Measurements from ENCODE around the gene CAPN2.

The CAPN2 gene

GRCh38 chr1:223665592-223666312 lies 46.6 kb upstream of the CAPN2 start, which contains the start of gene CAPN8:
TSS of gene CAPN8 (minus strand) at chr1:223665701. CDS start at chr1:223665646, 55 bp downstream.
- Histone ChIP-seq H3K9ac (ENCODE audit: low read length) (no peak within 1 kb of the TSS), H3K9me2 (replicated peaks; ENCODE audit: insufficient read depth, low read length) (no peaks in the 10 kb centered on the region), H3F3A (ENCODE audit: insufficient read depth) (no peaks in the 10 kb centered on the region), H3K79me2 (ENCODE audit: insufficient read depth, low read length) (no peaks in the 10 kb centered on the region), H3K4me3 (ENCODE audit: insufficient read depth, low read length, poor library complexity, severe bottlenecking) (no peak within 1 kb of the TSS), H3K36me3 (ENCODE audit: low read length) (no peaks in the 10 kb centered on the region), H3K27ac (ENCODE audit: low read depth, low read length) (no peak within 1 kb of the TSS), H2AFZ (ENCODE audit: low read depth, low read length, severe bottlenecking) (no peak within 1 kb of the TSS), H3K27me3 (ENCODE audit: low read length) (no peaks in the 10 kb centered on the region), H3K4me2 (ENCODE audit: low read depth, low read length, poor library complexity, severe bottlenecking) (no peak within 1 kb of the TSS), H4K20me1 (ENCODE audit: low read depth, low read length) (no peaks in the 10 kb centered on the region), H3K9me3 (ENCODE audit: insufficient read depth, low read length) (no peaks in the 10 kb centered on the region)
- TF ChIP-seq EZH2phosphoT487 (conservative IDR thresholded peaks at IDR 0.05; ENCODE audit: low read length) (no peak), CTCF (IDR thresholded peaks at IDR 0.05; ENCODE audit: insufficient read depth, low read length, poor library complexity, severe bottlenecking) (no peak)

GRCh38 chr1:223667484-223668182 lies 44.7 kb upstream of the CAPN2 start:
- Histone ChIP-seq H3K9me3 (ENCODE audit: insufficient read depth, low read length) (no peaks in the 10 kb centered on the region), H3K4me3 (ENCODE audit: insufficient read depth, low read length, poor library complexity, severe bottlenecking) (no peak overlapping the region), H3K9ac (ENCODE audit: low read length) (no peak overlapping the region), H3F3A (ENCODE audit: insufficient read depth) (no peaks in the 10 kb centered on the region), H3K27ac (ENCODE audit: low read depth, low read length) (no peak overlapping the region), H3K79me2 (ENCODE audit: insufficient read depth, low read length) (no peaks in the 10 kb centered on the region), H3K9me2 (replicated peaks; ENCODE audit: insufficient read depth, low read length) (no peaks in the 10 kb centered on the region), H3K4me2 (ENCODE audit: low read depth, low read length, poor library complexity, severe bottlenecking) (no peak overlapping the region), H2AFZ (ENCODE audit: low read depth, low read length, severe bottlenecking) (no peak overlapping the region), H4K20me1 (ENCODE audit: low read depth, low read length) (no peaks in the 10 kb centered on the region), H3K27me3 (ENCODE audit: low read length) (no peaks in the 10 kb centered on the region), H3K36me3 (ENCODE audit: low read length) (no peaks in the 10 kb centered on the region)
- no peak for TF ChIP-seq EZH2phosphoT487 (conservative IDR thresholded peaks at IDR 0.05; ENCODE audit: low read length)
- TF ChIP-seq CTCF (IDR thresholded peaks at IDR 0.05; ENCODE audit: insufficient read depth, low read length, poor library complexity, severe bottlenecking) = no peak

- Histone ChIP-seq H3K9me2 (replicated peaks; ENCODE audit: insufficient read depth, low read length) (no peaks in the 10 kb centered on the region), H3K27ac (ENCODE audit: low read depth, low read length) (no peak overlapping the region), H3K9me3 (ENCODE audit: insufficient read depth, low read length) (peaks cover 7% of the 10 kb centered on the region; the same call in 1 of the 2 replicates), H3K27me3 (ENCODE audit: low read length) (no peaks in the 10 kb centered on the region), H3K4me3 (ENCODE audit: insufficient read depth, low read length, poor library complexity, severe bottlenecking) (no peak overlapping the region), H4K20me1 (ENCODE audit: low read depth, low read length) (no peaks in the 10 kb centered on the region), H3K36me3 (ENCODE audit: low read length) (no peaks in the 10 kb centered on the region), H3K9ac (ENCODE audit: low read length) (no peak overlapping the region), H2AFZ (ENCODE audit: low read depth, low read length, severe bottlenecking) (no peak overlapping the region), H3K79me2 (ENCODE audit: insufficient read depth, low read length) (no peaks in the 10 kb centered on the region), H3F3A (ENCODE audit: insufficient read depth) (no peaks in the 10 kb centered on the region), H3K4me2 (ENCODE audit: low read depth, low read length, poor library complexity, severe bottlenecking) (no peak overlapping the region)
- TF ChIP-seq EZH2phosphoT487 (conservative IDR thresholded peaks at IDR 0.05; ENCODE audit: low read length) = no peak
- no peak for TF ChIP-seq CTCF (IDR thresholded peaks at IDR 0.05; ENCODE audit: insufficient read depth, low read length, poor library complexity, severe bottlenecking)
These were observed 43.1 kb upstream of the CAPN2 start for GRCh38 chr1:223669003-223669795.

Data from SU-DHL-6 (cell line).